ENCODE measurements around the gene SLC44A2.

- no peak for TF ChIP-seq POLR2A (IDR thresholded peaks at IDR 0.05; ENCODE audit: low read length)
- TF ChIP-seq GATA1 (IDR thresholded peaks at IDR 0.05; ENCODE audit: low read depth, low read length): no peak
These were observed 20.8 kb upstream of the SLC44A2 start for GRCh38 chr19:10604460-10604980.

Data from erythroblast (primary cell).